GM23338 (cell line): ENCODE data around the gene SHMT1. TPM values are rescaled to one million over a fixed set of nuclear protein-coding genes. Genes with fewer than 3 reads are reported as not detected.

Experiments used
- microRNA-seq: library from miRNA; unstranded; fragments of <30 nt; microRNA quantifications from one replicate; pipeline ENCODE4, GENCODE V29; 2017
- polyA plus RNA-seq: library from polyadenylated mRNA; unstranded; fragments of >200 nt; fragmentation: Nextera tagmentation; extraction: Ambion mirVana; gene quantifications from 2 replicates; pipeline ENCODE4 v1.2.1, GENCODE V29; 2016
- small RNA-seq: library from RNA; depleted of rRNA; stranded (forward); fragments of <200 nt; gene quantifications from one replicate; pipeline ENCODE3, GENCODE V24; 2014; ENCODE audit warnings: low replicate concordance
- total RNA-seq: library from RNA; depleted of rRNA; stranded (reverse); fragments of >200 nt; shearing (Covaris generic); gene quantifications from 2 replicates; pipeline ENCODE4 v1.2.3, GENCODE V29; 2014; rRNA removed

SHMT1 gene
- total and polyA plus RNA-seq, 2 experiments from 2014 or later = 22.8 to 33.3 TPM

Small RNA genes within 50 kb of the gene (microRNA-seq; reads per million reads assigned to microRNA genes)
- not detected for gene MIR6778

Small RNA genes within 50 kb of the gene (small RNA-seq; reads per million reads assigned to genes)
- not detected for gene AL353997.5

Other genes with a start within 250 kb of the SHMT1 start
- gene ALKBH5, start 179.7 kb downstream of the SHMT1 start, total RNA-seq = 103 and 117 TPM in 2 replicates
- 32.2 TPM in 2 replicates for gene ALKBH5, start 179.7 kb downstream of the SHMT1 start, polyA plus RNA-seq
- gene LLGL1, start 137.9 kb downstream of the SHMT1 start, total RNA-seq = 118 and 129 TPM in 2 replicates
- 5.9 TPM in 2 replicates for gene LLGL1, start 137.9 kb downstream of the SHMT1 start, polyA plus RNA-seq
- 262 and 373 TPM in 2 replicates for gene FLII, start 104.8 kb downstream of the SHMT1 start, total RNA-seq
- 173 and 175 TPM in 2 replicates for gene FLII, start 104.8 kb downstream of the SHMT1 start, polyA plus RNA-seq
- gene MIEF2, start 102.9 kb downstream of the SHMT1 start, total RNA-seq = 24.9 and 26.5 TPM in 2 replicates
- 4.9 and 8.2 TPM in 2 replicates for gene MIEF2, start 102.9 kb downstream of the SHMT1 start, polyA plus RNA-seq
- gene TOP3A, start 48.6 kb downstream of the SHMT1 start, total RNA-seq = 60.2 and 76.7 TPM in 2 replicates
- 21.7 and 24.9 TPM in 2 replicates for gene TOP3A, start 48.6 kb downstream of the SHMT1 start, polyA plus RNA-seq
- gene SMCR8, start 48.3 kb downstream of the SHMT1 start, total RNA-seq = 19.0 and 20.1 TPM in 2 replicates
- 1.5 and 1.6 TPM in 2 replicates for gene SMCR8, start 48.3 kb downstream of the SHMT1 start, polyA plus RNA-seq
- 0.12 and 0.42 TPM in 2 replicates for gene EVPLL, start 14.2 kb upstream of the SHMT1 start, total RNA-seq
- 0.18 and 0.56 TPM in 2 replicates for gene EVPLL, start 14.2 kb upstream of the SHMT1 start, polyA plus RNA-seq
- not detected in 2 replicates for gene LGALS9C, start 113.2 kb upstream of the SHMT1 start, total RNA-seq
- gene LGALS9C, start 113.2 kb upstream of the SHMT1 start, polyA plus RNA-seq = 0.24 TPM in 1 of 2 replicates, not detected in the other